Measurements from ENCODE around the gene CMA1.

DNA sequence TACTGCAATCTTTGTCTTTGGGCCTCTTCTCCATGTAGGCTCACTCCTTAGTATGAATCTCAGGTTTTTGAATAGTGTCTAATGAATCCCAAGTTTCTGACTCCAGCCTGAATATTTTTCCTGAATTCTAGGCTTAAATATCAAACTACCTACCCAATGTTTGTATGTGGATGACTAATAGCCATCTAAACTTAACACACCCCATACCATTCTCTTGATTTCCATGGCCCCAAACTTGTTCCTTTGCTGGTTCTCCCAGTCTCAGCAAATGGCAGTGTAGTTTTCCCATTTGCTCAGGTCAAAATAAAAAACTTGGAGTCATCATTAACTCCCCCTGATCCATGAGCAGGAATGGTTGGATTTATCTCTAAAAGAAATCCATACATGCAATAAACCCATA lies 46.7 kb downstream of the CMA1 start:
- TF ChIP-seq ZNF384 (IDR thresholded peaks at IDR 0.05): no peak
- TF ChIP-seq ELF4 (IDR thresholded peaks at IDR 0.05): no peak
- no peak for TF ChIP-seq FOXA1 (IDR thresholded peaks at IDR 0.05)
- TF ChIP-seq ARNT (IDR thresholded peaks at IDR 0.05): no peak
- no peak for TF ChIP-seq FOXM1 (IDR thresholded peaks at IDR 0.05; ENCODE audit: borderline replicate concordance)
- TF ChIP-seq SP1 (IDR thresholded peaks at IDR 0.05): no peak
- TF ChIP-seq BHLHE40 (IDR thresholded peaks at IDR 0.05; ENCODE audit: borderline replicate concordance): no peak
- no peak for TF ChIP-seq SUZ12 (IDR thresholded peaks at IDR 0.05)
- no peak for TF ChIP-seq NFRKB (IDR thresholded peaks at IDR 0.05)
- TF ChIP-seq TARDBP (IDR thresholded peaks at IDR 0.05): no peak
- no peak for TF ChIP-seq CTBP1 (IDR thresholded peaks at IDR 0.05; ENCODE audit: borderline replicate concordance)
- TF ChIP-seq L3MBTL2 (conservative IDR thresholded peaks at IDR 0.05): no peak
- no peak for TF ChIP-seq FOXK2 (IDR thresholded peaks at IDR 0.05)

Data from HEK293T (cell line).